ENCODE data around the gene CLCA4.

CLCA4 gene

DNA sequence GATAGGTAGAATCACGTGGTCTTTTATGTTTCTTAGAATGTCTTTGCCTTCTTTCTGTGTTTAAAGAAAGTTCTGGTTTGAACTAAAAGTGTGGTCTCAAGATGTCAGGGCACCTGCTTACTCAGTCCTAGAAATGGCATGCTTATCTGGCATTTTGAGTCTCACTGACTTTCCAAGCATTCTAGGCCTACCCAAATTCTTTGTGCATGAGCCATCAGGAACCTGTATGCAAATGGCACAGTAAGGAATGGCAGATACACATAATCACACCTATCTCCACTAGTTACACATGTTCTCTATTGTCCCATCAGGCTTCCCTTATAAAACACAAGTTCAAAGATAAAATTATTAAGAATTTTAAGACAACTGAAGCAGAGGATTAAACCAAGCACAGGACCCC, 29.5 kb upstream of the CLCA4 start:
- TF ChIP-seq EP300 (IDR thresholded peaks at IDR 0.05; ENCODE audit: borderline replicate concordance) (no peak), TEAD4 (IDR thresholded peaks at IDR 0.05) (peak; percentile 46)

DNA sequence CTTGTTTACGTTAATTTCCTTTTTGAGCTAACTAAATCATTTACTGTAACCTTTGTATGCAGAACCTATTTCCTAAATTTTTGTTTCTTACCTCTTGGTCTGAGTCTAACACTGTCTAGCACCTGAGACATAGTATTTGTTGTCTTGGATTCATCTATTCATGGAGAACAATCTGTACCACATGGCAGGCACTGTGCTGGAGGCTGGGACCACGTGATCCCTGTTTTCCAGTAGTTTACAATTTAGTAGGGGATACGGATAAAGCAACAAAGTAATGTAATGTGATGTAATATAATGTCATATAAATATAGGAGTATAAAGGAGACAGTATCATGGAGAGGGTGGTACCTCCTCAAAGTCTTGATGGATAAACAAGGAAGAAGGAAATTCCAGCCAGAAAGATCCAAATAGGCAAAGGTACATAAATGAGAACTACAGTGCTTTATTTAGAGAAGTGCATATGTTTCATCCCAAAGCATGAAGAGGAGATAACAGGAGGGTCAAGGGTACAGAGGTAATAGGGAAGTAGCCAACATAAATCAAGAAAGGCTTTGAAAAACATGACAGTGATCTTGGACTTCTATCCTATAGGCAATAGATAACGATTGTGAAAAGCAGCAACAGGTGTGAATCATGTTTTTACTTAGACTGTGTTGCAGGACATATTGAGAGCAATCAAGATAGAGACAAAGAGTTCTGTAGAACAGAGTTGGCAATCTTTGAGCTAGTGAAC, 25.9 kb upstream of the CLCA4 start:
- TF ChIP-seq TCF12 (IDR thresholded peaks at IDR 0.05; ENCODE audit: low read depth) (no peak), CEBPB (IDR thresholded peaks at IDR 0.05) (no peak), TEAD4 (IDR thresholded peaks at IDR 0.05) (no peak), ZBTB7A (IDR thresholded peaks at IDR 0.05; ENCODE audit: low read depth) (no peak), EP300 (IDR thresholded peaks at IDR 0.05; ENCODE audit: borderline replicate concordance) (no peak), TAF1 (IDR thresholded peaks at IDR 0.05; ENCODE audit: low read depth) (no peak), NFIC (IDR thresholded peaks at IDR 0.05) (no peak), RAD21 (IDR thresholded peaks at IDR 0.05; ENCODE audit: low read depth) (no peak), YY1 (IDR thresholded peaks at IDR 0.05; ENCODE audit: low read depth) (no peak), CREB1 (IDR thresholded peaks at IDR 0.05; ENCODE audit: low read depth) (no peak), EGR1 (IDR thresholded peaks at IDR 0.05) (no peak), FOXM1 (IDR thresholded peaks at IDR 0.05; ENCODE audit: borderline replicate concordance, low read depth) (no peak)
- TF ChIP-seq, protein P1, sequence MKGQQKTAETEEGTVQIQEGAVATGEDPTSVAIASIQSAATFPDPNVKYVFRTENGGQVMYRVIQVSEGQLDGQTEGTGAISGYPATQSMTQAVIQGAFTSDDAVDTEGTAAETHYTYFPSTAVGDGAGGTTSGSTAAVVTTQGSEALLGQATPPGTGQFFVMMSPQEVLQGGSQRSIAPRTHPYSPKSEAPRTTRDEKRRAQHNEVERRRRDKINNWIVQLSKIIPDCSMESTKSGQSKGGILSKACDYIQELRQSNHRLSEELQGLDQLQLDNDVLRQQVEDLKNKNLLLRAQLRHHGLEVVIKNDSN (IDR thresholded peaks at IDR 0.05): no peak
- TF ChIP-seq, protein P2, sequence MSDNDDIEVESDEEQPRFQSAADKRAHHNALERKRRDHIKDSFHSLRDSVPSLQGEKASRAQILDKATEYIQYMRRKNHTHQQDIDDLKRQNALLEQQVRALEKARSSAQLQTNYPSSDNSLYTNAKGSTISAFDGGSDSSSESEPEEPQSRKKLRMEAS (IDR thresholded peaks at IDR 0.05): no peak
- TF ChIP-seq, protein P3, sequence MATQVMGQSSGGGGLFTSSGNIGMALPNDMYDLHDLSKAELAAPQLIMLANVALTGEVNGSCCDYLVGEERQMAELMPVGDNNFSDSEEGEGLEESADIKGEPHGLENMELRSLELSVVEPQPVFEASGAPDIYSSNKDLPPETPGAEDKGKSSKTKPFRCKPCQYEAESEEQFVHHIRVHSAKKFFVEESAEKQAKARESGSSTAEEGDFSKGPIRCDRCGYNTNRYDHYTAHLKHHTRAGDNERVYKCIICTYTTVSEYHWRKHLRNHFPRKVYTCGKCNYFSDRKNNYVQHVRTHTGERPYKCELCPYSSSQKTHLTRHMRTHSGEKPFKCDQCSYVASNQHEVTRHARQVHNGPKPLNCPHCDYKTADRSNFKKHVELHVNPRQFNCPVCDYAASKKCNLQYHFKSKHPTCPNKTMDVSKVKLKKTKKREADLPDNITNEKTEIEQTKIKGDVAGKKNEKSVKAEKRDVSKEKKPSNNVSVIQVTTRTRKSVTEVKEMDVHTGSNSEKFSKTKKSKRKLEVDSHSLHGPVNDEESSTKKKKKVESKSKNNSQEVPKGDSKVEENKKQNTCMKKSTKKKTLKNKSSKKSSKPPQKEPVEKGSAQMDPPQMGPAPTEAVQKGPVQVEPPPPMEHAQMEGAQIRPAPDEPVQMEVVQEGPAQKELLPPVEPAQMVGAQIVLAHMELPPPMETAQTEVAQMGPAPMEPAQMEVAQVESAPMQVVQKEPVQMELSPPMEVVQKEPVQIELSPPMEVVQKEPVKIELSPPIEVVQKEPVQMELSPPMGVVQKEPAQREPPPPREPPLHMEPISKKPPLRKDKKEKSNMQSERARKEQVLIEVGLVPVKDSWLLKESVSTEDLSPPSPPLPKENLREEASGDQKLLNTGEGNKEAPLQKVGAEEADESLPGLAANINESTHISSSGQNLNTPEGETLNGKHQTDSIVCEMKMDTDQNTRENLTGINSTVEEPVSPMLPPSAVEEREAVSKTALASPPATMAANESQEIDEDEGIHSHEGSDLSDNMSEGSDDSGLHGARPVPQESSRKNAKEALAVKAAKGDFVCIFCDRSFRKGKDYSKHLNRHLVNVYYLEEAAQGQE (IDR thresholded peaks at IDR 0.05; ENCODE audit: low read depth): no peak

DNA sequence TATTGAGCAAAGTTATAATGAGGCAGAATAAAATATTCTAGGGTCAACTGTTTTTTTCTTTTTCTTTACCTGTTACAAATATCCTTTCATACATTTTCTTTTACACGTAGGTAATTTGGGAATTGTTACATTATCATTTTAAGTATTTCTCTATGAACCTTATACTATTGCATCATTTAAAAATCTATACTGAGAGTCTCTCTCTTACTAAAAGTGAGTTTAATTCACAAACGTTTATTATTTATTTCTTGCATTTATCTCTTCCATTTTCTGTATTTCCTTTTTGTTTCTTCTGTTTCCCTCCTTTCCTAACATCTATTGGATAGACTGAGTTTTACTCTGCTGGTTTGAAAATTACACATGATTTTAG, 25.4 kb upstream of the CLCA4 start:
- TF ChIP-seq TCF12 (IDR thresholded peaks at IDR 0.05; ENCODE audit: low read depth): no peak
- no peak for TF ChIP-seq TEAD4 (IDR thresholded peaks at IDR 0.05)

DNA sequence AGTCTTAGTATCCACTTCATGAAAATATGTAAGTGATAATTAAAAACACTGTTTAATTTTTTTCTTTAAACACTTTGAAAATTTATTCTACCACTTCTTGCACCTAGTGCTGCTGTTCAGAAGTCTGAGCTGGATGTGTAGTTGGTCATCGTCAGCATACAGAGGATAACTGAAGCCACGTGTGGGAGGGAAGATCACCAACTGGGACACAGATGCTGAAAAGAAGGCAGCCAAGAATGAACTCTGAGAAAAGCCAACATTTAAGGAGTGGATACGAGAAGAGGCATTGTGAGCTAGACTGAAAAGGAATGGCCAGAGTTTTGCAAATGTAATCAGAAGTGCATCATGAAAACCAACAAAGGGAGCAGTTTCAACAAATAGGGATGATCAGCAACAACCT, 24.6 kb upstream of the CLCA4 start:
- TF ChIP-seq RAD21 (IDR thresholded peaks at IDR 0.05; ENCODE audit: low read depth) (no peak), FOXM1 (IDR thresholded peaks at IDR 0.05; ENCODE audit: borderline replicate concordance, low read depth) (no peak), YY1 (IDR thresholded peaks at IDR 0.05; ENCODE audit: low read depth) (no peak), TAF1 (IDR thresholded peaks at IDR 0.05; ENCODE audit: low read depth) (no peak), CEBPB (IDR thresholded peaks at IDR 0.05) (no peak), TEAD4 (IDR thresholded peaks at IDR 0.05) (no peak), TCF12 (IDR thresholded peaks at IDR 0.05; ENCODE audit: low read depth) (no peak), EGR1 (IDR thresholded peaks at IDR 0.05) (no peak), NFIC (IDR thresholded peaks at IDR 0.05) (no peak), EP300 (IDR thresholded peaks at IDR 0.05; ENCODE audit: borderline replicate concordance) (no peak), CREB1 (IDR thresholded peaks at IDR 0.05; ENCODE audit: low read depth) (no peak), ZBTB7A (IDR thresholded peaks at IDR 0.05; ENCODE audit: low read depth) (no peak)
- TF ChIP-seq, protein P1 (IDR thresholded peaks at IDR 0.05): no peak
- TF ChIP-seq, protein P2 (IDR thresholded peaks at IDR 0.05): no peak

DNA sequence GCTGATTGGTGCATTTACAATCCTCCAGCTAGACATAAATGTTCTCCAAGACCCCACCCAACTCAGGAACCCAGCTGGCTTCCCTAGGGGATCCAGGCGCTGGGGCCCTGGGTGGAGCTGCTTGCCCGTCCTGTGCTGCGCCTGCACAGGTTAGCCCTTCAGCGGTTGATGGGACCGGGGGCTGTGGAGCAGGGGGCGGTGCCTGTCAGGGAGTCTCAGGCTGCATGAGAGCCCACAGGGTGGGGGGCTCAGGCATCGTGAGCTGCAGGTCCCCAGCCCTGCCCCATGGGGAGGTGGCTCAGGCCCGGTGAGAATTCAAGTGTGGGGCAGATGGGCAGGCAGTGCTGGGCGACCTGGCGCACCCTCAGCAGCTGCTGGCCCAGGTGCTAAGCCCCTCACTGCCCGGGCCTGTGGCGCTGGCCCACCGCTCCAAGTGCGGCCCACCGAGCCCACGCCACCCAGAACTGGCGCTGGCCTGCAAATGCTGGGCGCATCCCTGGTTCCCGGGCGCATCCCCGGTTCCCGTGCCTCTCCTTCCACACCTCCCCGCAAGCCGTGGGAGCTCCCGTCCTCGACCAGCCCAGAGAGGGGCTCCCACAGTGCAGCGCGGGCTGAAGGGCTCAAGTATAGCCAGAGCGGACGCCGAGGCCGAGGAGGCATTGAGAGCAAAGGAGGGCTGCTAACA, 23.1 kb upstream of the CLCA4 start:
- TF ChIP-seq EGR1 (IDR thresholded peaks at IDR 0.05): no peak
- no peak for TF ChIP-seq TAF1 (IDR thresholded peaks at IDR 0.05; ENCODE audit: low read depth)
- TF ChIP-seq TCF12 (IDR thresholded peaks at IDR 0.05; ENCODE audit: low read depth): no peak
- TF ChIP-seq FOXM1 (IDR thresholded peaks at IDR 0.05; ENCODE audit: borderline replicate concordance, low read depth): no peak
- TF ChIP-seq YY1 (IDR thresholded peaks at IDR 0.05; ENCODE audit: low read depth): no peak
- TF ChIP-seq CEBPB (IDR thresholded peaks at IDR 0.05): no peak
- no peak for TF ChIP-seq CREB1 (IDR thresholded peaks at IDR 0.05; ENCODE audit: low read depth)
- TF ChIP-seq TEAD4 (IDR thresholded peaks at IDR 0.05): no peak
- no peak for TF ChIP-seq ZBTB7A (IDR thresholded peaks at IDR 0.05; ENCODE audit: low read depth)
- TF ChIP-seq, protein P2 (IDR thresholded peaks at IDR 0.05): no peak
- TF ChIP-seq, protein P1 (IDR thresholded peaks at IDR 0.05): no peak
- TF ChIP-seq NFIC (IDR thresholded peaks at IDR 0.05): no peak
- no peak for TF ChIP-seq EP300 (IDR thresholded peaks at IDR 0.05; ENCODE audit: borderline replicate concordance)
- TF ChIP-seq RAD21 (IDR thresholded peaks at IDR 0.05; ENCODE audit: low read depth): no peak

DNA sequence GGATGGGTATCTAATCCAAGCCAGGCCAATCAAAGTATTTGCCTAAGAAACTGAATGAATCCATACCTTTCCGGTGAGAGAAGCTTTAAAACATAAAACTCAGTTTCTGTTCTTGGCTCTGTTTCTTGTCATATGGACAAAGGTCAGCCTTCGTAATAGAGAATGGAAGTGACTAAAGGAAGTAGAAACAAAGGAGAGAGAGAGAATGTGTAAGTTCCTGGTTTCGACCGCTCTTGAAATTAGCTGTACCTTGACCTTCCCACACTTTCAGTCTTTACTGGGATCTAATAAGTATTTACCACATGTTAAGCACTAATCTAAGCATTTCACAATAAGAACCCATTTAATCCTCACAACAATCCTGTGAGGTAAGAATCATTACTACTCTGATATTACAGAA, 19.6 kb upstream of the CLCA4 start:
- no peak for TF ChIP-seq TEAD4 (IDR thresholded peaks at IDR 0.05)
- TF ChIP-seq, protein P1 (IDR thresholded peaks at IDR 0.05): no peak
- TF ChIP-seq FOXM1 (IDR thresholded peaks at IDR 0.05; ENCODE audit: borderline replicate concordance, low read depth): no peak
- TF ChIP-seq ZBTB7A (IDR thresholded peaks at IDR 0.05; ENCODE audit: low read depth): no peak
- no peak for TF ChIP-seq TCF12 (IDR thresholded peaks at IDR 0.05; ENCODE audit: low read depth)
- TF ChIP-seq EP300 (IDR thresholded peaks at IDR 0.05; ENCODE audit: borderline replicate concordance): no peak
- TF ChIP-seq TAF1 (IDR thresholded peaks at IDR 0.05; ENCODE audit: low read depth): no peak
- no peak for TF ChIP-seq NFIC (IDR thresholded peaks at IDR 0.05)
- no peak for TF ChIP-seq EGR1 (IDR thresholded peaks at IDR 0.05)
- TF ChIP-seq, protein P2 (IDR thresholded peaks at IDR 0.05): no peak
